A172 (cell line): ENCODE data around the gene GFI1. TPM values are rescaled to one million over a fixed set of nuclear protein-coding genes. Genes with fewer than 3 reads are reported as not detected.
"Not testable (repeated sequence)": the region's sequence is repeated elsewhere in the genome, so short reads cannot be mapped to it uniquely, and the experiment has no call there.

Experiments
- DNase-seq: peaks from one replicate; pipeline ENCODE4 v3.0.0-alpha.2; 2015; ENCODE audit warnings: low spot score
- total RNA-seq: library from RNA; depleted of rRNA; stranded (reverse); fragments of >200 nt; shearing (Covaris generic); gene quantifications from 2 replicates; pipeline ENCODE4 v1.2.3, GENCODE V29; 2014; rRNA removed

Gene GFI1
- 0.38 and 0.60 TPM in 2 replicates for total RNA-seq

DNA sequence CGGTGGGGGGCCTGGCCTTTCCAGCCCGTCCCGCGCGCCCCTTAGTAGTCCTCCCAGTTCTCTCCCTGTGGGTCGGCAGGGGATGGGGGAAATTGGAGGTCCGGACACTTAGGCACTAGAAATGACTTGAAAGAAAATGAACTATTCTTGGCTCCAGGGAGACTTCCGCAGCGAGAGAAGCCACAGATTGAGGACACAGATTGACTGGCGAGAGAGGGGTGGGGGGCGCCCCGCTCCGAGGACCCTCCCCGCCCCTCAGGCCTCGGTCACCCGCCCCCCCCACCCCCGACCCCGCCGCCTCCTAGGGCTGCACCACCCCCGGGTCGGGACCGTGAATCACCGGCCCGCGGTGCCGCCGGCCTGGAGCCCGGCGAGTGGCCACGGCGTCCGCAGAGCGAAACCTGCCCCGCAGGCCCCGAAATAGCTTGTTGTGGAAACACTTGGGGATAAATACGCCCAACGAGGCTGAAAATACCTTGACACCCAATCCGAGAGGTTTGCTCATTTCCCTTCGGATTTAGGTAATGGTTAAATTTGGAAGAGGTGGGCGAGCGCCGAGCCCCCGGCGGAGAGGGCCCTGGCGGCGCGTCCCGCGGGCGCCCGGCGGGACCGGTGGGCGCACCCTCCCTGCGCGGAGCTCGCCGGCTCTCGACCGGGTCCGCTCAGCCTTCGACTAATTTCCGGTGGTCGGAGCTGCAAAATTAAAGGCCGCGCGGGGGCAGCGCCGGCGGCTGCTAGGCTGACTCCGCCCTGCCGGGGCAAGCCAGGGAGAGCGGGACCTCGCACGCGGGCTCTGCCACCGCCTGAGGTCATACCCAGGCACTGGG is at the start of gene GFI1:
TSS of gene GFI1 (minus strand) at position 675 of the 827 bp plus-strand sequence. CDS start 3,438 bp downstream, outside the sequence.
- DNase-seq: no peak

DNA sequence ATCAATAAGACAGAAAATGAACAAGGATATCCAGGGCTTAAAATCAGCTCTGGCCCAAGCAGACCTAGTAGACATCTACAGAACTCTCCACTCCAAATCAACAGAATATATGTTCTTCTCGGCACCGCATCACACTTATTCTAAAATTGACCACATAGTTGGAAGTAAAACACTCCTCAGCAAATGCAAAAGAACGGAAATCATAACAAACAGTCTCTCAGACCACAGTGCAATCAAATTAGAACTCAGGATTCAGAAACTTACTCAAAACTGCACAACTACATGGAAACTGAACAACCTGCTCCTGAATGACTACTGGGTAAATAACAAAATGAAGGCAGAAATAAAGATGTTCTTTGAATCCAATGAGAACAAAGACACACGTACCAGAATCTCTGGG is 45.6 kb upstream of the GFI1 start:
- not testable (repeated sequence) for DNase-seq

DNA sequence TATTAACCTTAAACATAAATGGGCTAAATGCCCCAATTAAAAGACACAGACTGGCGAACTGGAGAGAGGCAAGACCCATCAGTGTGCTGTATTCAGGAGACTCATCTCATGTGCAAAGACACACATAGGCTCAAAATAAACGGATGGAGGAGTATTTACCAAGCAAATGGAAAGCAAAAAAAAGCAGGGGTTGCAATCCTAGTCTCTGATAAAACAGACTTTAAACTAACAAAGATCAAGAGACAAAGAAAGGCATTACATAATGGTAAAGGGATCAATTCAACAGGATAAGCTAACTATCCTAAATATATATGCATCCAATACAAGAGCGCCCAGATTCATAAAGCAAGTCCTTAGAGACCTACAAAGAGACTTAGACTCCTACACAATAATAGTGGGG is 45.2 kb upstream of the GFI1 start:
- DNase-seq: not testable (repeated sequence)

DNA sequence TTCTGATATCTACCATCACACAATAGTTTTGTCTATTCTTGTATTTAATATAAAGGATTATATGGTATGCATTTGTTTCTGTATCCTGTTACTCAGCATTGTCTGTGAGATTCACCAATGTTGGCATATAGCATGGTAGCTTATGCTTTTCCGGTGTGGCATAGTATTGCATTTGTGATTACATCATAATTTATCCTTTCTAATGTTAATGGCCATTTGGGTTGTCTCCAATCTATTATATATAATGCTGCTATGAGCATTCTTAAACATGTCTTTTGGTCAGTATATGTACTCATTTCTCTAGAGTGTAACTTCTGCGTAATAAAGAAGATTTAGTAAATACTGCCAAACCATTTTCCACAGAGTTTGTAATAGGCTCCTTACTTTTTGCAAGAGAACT is 40.9 kb upstream of the GFI1 start:
- no peak for DNase-seq

DNA sequence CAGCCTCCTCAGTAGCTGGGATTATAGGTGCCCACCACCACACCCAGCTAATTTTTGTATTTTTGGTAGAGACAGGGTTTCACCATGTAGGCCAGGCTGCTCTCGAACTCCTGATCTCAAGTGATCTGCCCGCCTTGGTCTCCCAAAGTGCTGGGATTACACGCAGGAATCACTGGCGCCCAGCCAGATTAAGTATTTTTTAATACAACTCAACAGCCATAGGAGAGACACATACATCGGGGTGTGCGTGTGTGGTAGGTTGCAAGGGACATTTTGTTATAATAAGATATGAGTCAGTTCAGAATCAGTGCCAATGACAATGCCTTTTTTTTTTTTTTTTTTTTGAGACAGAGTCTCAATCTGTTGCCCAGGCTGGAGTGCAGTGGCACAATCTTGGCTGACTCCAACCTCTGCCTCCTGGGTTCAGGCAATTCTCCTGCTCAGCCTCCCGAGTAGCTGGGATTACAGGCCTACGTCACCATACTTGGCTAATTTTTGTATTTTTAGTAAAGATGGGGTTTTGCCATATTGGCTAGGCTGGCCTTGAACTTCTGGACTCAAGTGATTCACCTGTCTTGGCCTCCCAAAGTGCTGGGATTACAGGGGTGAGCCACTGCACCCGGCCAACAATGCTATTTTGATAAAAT is 38.3 kb upstream of the GFI1 start:
- DNase-seq: not testable (repeated sequence)

DNA sequence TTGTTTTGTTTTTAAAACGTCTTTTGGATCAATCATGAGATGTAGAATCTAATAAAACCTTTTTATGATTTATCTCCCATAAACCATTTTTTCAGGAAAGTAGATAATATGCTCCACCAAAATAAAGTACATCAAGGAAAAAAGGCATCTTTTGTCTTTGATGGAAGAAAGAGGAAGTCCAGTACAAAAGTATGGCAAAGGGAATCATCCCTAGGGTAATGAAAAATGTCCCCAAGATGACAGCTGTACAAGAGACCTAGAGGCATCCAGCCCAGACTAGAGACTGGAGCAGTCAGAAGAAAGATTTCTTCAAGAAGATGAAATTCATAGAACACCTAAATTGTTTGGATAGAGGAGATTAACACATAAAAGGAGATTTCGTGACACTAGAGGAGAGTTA is 32.3 kb upstream of the GFI1 start:
- no peak for DNase-seq

DNA sequence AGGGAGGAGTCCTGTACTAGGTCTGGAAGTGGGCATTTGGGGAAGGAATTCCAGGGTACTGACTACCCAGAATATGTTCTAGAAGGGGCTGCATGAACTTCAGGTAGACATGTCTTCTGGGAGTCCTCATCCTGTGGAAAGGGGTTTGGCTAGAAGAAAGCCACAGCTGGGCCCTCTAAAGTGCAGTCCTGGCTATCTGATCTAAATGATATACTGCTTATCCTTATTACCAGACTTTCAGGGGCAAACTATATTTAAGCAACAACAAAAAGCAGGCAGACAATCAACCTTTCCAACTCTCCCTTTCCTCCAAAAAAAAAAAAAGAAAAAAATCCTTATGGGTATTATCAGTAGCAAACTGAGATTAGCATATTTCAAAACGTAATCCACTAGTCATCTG is 29.8 kb upstream of the GFI1 start:
- no peak for DNase-seq

DNA sequence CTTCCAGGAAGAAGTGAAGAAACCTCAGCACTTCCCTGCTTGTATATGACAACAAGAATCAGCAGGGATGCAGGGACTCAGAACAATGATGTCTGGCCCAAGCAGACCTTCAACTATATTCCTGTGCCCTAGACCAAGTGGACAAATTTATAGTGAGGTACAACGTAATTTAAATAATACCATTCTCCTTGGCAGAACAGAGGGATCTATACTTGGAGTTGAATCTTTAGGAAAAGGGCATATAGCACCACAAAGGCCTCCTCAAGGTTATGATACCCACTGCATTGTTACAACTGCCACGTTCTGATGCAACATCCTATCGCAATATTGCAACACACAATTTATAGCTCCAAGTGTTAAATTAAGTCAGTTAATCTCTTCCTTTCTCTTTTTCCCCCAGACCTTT is 29.1 kb upstream of the GFI1 start:
- no peak for DNase-seq

DNA sequence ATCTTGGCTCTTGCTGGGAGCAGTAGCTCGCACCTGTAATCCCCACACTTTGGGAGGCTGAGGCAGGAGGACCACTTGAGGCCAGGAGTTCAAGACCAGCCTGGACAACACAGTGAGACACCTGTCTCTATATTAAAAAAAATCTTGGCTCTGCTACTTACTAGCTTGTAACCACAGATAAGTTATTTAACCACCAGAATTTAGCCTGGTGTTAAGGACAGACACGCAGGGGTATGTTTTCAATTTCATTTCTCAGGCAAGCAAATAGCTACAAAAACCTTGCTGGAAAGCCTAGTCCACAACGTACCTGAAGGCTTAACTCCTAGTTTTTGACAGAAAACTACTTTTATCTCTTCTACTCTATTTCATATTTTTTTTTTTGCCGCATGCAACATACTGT is 24.8 kb upstream of the GFI1 start:
- DNase-seq: no peak

DNA sequence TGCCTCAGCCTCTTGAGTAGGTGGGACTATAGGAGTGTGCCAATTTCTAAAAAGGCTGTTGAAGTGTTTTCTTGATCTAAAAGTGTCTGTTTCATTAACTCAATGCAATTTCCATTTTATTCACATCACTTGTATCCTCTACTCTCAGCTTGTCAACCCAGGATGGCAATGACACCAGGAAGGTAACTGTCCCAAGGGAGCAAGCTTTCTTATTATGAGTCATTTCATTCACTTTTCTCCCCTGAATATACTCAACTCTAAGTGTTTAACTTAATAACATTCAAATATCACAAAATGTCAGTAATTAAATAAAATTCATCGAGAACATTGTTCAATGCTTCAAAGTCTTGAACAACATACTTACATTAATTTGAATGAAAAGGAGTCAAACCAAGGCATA is 22.9 kb upstream of the GFI1 start:
- no peak for DNase-seq

DNA sequence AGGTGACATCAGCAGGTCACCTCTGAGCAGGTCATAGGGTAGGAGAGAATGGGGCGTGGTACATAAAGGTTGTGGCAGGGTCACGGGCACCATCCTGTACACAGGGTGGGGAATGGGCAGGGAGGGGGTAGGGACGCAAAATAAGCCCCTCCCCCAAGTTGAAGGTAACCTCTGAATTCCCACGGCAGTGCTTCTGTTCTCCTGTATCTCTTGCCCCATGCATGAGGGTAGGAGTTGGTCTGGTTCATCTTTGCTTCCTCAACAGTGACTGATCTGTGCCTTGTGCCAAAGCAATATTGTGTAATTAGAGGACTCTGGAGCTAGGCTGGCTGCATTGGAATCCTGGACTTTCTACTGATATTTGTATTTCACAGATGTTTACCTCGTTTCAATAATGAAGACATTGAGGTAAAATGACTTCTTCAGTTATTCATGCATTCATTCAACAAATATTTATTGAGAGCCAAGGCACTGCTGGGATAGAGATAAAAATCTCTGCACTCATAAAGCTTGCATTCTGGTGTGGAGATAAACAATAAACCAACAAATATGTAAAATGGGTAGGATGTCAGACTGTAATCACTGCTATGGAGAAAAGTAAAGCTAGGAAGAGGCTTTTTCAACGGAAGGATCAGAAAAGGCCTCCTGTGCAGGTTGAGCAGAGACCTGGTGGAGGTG is 18.4 kb upstream of the GFI1 start:
- no peak for DNase-seq

DNA sequence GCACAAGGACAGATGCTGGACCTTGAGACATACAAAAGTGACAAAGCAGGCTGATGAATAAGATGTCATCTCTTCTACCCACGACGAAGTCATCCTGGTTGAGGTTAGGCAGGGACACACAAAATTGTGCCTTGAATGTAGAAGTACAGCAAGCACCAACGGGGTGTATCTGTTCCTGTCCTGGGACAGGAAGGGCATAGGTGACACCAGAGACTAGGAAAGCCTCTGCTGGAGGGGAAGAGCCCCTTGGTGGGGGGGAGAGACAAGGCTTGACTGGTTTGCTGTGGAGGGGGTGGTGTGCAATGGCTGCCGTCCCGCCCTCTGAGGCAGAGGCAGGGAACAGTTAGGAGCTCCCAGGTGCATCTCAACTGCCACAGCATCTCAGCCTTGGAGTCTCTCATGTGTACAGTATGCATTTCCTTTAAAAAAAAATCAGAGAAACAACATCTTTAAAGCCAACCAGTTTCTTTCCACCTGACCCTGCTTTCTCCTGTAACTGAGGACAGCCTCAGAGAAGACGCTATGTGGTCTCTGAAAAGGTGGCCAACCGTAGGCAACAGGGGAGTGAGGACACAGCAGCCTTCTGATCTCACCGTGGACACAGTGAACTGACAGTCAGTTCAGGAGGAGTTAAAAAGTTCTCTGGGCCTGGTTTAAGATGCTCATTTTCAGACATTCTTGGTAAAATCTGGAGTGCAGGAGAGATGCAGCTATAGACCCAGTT is 17.7 kb upstream of the GFI1 start:
- no peak for DNase-seq

DNA sequence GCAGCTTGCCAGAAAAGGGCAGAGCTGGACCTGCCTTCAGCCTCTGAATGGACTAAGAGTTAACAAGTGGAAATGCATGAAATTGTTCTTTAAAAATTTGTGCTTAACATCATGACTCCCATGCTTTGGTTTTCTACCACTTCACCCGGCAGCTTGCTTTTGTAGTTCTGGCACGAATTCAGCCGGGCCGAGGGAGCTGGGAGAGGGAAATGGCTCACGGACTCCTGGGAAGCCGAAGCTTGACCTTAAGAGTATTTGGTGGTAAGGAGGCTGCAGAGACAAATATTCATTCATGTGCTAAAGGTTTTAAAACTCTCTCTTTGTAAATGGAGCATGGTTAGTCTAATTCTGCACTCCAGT is 17.2 kb upstream of the GFI1 start:
- DNase-seq: no peak

DNA sequence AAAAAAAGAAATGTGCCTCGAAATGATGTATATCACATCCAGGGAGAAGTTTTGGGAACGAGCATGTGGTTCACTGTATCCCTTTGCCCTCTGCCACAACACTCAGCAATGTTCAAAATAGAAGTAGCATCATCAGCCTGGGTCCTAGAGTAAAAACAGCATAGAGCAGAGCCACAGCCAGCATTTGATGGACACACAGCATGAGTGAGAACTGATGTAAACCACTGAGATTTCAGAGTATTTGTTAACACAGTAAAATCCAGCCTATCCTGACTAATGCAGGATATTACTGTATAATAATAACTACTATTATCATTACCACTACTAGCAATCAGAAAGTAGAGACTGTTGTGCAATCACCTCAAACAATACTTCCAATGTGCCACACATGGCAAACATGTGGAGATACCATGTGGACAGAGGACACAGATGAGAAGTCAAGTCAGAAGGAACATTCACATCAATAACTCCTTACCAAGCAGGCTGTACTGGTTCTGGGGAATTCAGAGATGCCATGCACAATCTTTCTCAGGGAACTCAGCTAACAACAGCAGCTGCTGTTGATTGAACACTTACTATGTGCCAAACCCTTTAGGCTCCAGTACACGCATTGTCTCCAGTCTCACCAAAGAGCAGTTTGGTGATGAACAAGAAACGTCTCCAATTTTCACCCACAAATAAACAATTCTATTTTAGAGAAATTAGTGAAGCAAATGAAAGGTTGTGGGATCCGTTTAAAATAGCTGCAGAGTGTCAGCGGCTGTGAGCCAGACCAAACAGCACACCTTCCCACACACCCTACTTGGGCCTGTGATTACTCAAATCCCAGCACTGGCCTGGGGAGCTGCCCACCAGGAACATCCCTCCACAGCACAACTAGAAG is 16.6 kb upstream of the GFI1 start:
- DNase-seq: no peak

DNA sequence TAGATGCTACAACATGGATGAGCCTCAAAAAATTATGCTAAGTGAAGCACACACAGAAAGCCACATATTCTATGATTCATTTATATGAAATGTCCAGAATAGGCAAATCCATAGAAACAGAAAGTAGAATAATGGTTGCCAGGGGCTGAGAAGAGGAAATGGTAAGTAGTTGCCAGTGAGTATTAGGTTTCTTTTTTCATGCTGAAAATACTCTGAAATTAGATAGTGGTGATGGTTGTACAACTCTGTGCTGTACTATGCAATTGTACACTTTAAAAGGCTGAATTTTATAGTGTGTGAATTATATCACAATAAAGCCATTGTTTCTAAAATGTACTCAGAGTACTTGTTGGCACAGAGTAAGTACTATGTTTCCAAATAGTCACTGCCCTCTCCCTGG is 15.5 kb upstream of the GFI1 start:
- no peak for DNase-seq

DNA sequence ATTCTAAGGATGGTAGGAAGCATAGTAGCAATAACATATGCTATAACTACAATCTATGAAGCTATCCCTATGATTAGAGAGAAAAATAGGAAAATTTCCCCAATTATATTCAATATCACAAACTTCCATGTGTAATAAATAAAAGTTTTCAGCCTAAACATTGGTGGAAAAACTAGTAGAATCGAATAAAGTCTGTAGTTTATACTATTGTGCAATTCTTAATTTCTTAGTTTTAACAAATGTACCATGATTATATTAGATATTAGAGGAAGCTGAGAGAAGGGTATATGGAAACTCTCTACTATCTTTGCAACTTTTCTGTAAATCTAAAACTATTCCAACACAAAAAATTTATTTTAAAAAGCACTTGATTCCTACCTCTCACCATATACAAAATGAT is 13.8 kb upstream of the GFI1 start:
- DNase-seq: no peak

DNA sequence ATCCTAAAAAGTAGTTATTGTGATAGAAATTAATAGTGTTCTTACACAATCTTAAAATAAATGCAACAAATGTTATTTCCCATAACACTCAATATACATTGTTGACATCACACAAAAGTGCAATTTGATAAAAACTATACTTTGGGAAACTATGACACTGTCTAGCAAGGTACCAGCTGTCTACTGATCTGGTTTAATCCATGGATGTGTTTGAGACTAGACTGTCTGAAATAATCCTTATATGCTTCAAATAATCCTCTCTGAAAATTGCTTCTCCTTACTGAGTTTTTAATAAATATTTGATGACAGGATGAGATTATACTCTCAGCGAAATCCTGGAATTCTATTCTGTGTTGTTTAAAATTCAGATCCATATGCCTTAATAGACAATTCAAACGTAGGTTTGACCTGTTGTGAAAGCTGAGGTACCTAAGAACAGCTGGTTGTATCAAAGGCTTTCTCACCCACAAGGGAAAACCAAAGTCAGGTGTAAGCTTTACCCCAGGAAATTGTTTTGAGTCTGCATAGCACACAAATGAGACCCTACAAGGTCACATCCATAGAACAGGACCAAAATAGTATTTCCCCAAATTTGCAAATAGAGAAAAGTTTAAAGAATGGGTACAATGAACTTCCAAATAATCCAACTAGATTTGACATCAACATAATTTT is 8.8 kb upstream of the GFI1 start:
- DNase-seq: no peak

DNA sequence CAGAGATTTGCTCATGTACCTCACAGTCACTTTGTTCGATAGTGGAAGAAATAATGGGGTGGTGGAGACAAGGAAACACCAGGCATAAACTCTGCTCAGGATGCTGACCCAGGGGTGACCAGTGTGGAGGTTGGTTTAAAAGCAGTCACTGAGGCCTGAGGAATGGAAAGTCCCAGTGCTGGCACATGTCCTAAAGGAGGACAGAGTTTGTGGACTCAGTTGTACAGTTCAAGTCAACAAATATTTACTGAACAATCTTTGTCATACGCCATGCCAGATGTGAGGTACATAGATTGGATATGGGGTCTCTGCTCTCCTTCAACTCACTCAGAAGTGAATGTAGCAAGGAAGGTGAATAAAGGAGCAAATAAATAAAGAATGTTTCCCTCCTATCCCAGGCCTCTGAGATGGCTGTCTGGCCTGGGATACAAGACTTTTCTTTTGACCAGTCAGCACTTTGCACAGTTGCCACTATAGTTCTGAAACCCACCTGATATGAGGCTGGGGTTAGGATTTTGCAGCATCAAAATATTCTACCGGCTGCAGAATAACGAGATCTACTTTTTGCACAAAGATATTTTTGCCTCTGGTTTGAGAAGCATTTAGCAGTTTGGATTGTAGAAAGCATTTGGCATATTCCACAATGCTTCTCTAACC is 7.9 kb upstream of the GFI1 start:
- no peak for DNase-seq

DNA sequence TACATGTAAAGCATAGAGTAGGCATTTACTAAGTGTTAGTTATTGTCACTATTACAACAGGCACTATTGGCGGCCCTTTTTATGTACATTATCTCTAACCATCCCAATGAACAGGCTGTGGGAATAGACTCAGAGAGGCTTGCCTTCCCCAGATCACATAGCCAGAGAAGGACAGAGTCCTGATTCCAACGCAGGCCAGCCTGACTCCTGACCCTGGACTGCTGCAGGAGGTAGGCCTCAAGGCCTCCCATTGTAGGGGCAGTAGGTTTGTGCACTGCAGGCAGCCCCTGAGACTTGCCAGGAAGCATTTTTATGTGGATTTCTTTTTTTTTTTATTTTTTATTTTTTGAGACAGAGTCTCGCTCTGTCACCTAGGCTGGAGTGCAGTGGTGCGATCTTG is 6.4 kb upstream of the GFI1 start:
- no peak for DNase-seq

DNA sequence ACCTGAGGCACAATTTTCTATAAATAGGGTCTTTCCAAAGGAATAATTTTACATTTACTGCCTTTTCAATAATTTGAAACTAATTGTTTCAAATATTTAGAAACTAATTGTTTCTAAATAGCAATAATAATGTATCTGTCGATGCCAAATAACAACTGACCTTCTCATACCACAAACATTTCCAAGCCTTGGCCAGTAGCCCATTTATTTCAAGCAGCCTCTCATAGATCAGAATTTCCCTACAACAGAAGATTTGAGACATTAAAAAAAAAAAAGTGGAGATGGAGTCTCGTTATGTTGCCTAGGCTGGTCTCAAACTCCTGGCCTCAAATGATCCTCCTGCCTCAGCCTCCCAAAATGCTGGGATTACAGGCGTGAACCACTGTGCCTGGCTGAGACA is 2.1 kb upstream of the GFI1 start:
- DNase-seq: no peak
